ENCODE measurements around the gene DDX3X.
"Not testable (repeated sequence)": the region's sequence is repeated elsewhere in the genome, so short reads cannot be mapped to it uniquely, and the experiment has no call there.

DDX3X gene

GRCh38 chrX:41391606-41392005 is 57.6 kb downstream of the DDX3X start:
- TF ChIP-seq, protein P1, sequence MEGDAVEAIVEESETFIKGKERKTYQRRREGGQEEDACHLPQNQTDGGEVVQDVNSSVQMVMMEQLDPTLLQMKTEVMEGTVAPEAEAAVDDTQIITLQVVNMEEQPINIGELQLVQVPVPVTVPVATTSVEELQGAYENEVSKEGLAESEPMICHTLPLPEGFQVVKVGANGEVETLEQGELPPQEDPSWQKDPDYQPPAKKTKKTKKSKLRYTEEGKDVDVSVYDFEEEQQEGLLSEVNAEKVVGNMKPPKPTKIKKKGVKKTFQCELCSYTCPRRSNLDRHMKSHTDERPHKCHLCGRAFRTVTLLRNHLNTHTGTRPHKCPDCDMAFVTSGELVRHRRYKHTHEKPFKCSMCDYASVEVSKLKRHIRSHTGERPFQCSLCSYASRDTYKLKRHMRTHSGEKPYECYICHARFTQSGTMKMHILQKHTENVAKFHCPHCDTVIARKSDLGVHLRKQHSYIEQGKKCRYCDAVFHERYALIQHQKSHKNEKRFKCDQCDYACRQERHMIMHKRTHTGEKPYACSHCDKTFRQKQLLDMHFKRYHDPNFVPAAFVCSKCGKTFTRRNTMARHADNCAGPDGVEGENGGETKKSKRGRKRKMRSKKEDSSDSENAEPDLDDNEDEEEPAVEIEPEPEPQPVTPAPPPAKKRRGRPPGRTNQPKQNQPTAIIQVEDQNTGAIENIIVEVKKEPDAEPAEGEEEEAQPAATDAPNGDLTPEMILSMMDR (conservative IDR thresholded peaks at IDR 0.05; ENCODE audit: control insufficient read depth, insufficient read depth, low read depth, low read length): no peak
- DNase-seq (ENCODE audit: low read depth): no peak
- no peak overlapping the region for H3K4me3 ChIP-seq (ENCODE audit: control insufficient read depth, low read depth, low read length)

DNA sequence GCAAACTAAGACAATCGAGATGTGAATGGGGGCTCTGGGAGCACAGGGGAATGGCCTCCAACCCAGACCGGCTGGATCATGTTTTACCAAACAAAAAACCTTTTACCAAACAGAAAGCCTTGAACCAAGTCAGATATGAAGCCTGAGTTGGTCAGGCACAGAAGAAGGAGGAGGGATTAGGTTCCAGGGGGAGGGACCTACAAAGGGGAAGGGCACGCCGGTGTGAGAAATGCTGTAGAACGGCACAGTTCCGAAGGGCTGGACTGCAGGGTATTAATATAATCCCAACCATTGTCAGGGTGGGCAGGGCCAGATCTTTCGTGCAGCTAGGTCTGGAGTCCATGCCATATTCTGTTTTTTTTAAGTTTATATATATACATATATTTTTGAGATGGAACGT is 60.3 kb downstream of the DDX3X start:
- no peak overlapping the region for H3K4me3 ChIP-seq (ENCODE audit: control insufficient read depth, low read depth, low read length)
- no peak for DNase-seq (ENCODE audit: low read depth)
- TF ChIP-seq, protein P1 (conservative IDR thresholded peaks at IDR 0.05; ENCODE audit: control insufficient read depth, insufficient read depth, low read depth, low read length): no peak

DNA sequence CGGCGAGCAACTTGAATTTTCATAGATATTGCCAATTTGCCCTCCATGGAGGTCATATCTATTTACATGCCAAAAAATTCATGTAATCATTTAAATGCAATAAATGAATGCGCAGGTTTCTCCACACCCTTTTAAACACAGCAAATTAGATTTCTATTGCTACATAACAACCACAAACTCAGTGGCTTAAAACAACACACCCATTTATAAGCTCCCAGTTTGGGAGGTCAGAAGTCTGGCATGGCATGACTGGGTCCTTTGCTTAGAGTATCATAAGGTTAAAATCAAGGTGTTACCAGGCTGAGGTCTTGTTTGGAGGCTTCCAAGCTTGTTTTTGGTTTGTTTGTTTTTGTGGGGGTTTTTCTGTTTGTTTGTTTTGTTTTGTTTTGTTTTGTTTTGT is 63.3 kb downstream of the DDX3X start:
- TF ChIP-seq, protein P1 (conservative IDR thresholded peaks at IDR 0.05; ENCODE audit: control insufficient read depth, insufficient read depth, low read depth, low read length): no peak
- DNase-seq (ENCODE audit: low read depth): no peak
- no peak overlapping the region for H3K4me3 ChIP-seq (ENCODE audit: control insufficient read depth, low read depth, low read length)

DNA sequence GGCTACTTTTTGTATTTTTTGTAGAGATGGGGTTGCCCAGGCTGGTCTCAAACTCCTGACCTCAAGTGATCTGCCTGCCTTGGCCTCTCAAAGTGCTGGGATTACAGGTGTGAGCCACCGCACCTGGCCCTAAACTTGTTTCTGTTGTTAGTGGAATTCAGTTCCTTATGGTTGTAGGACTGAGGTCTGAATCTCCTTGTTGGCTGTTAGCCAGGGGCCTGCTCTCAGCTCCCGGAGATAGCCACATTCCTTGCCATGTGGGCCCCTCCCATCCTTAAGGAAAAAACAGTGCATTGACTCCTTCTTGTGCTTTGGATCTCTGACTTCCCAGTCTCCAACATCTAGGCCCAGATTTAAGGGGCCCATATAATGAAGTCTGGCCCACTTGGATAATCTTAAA is 63.8 kb downstream of the DDX3X start:
- no peak for DNase-seq (ENCODE audit: low read depth)
- no peak overlapping the region for H3K4me3 ChIP-seq (ENCODE audit: control insufficient read depth, low read depth, low read length)
- TF ChIP-seq, protein P1 (conservative IDR thresholded peaks at IDR 0.05; ENCODE audit: control insufficient read depth, insufficient read depth, low read depth, low read length): no peak

GRCh38 chrX:41402556-41402955 is 68.6 kb downstream of the DDX3X start:
- not testable (repeated sequence) for H3K4me3 ChIP-seq (ENCODE audit: control insufficient read depth, low read depth, low read length); DNase-seq (ENCODE audit: low read depth)

DNA sequence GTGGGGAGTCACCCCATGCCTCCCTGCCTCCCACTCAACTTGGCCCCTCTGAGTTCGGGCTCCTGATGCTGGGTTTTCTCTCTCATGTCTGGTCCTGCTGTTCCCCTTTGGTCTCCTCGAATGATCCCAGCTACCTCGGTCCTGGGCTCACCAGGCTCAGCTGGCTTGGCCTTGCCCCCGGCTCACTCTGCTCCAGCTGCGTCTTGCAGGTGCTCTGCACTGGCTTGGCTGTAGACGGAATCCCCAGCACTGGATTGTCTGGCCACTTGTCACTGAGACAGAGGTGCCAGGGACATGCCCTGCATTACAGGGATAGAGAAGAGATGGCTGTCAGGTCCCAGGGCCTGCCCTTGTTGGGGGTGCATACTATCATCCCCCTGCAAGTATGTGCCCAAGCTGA is 71.6 kb downstream of the DDX3X start:
- no peak for DNase-seq (ENCODE audit: low read depth)
- TF ChIP-seq, protein P1 (conservative IDR thresholded peaks at IDR 0.05; ENCODE audit: control insufficient read depth, insufficient read depth, low read depth, low read length): no peak
- no peak overlapping the region for H3K4me3 ChIP-seq (ENCODE audit: control insufficient read depth, low read depth, low read length)

- TF ChIP-seq, protein P1 (conservative IDR thresholded peaks at IDR 0.05; ENCODE audit: control insufficient read depth, insufficient read depth, low read depth, low read length): no peak
- DNase-seq (ENCODE audit: low read depth): peak; percentile 51
- H3K4me3 ChIP-seq (ENCODE audit: control insufficient read depth, low read depth, low read length): no peak overlapping the region
These were observed 72.2 kb downstream of the DDX3X start for GRCh38 chrX:41406201-41406600.
